SH-SY5Y (cell line): Measurements from ENCODE around the gene GUCY2D.

ENCODE experiments used
- GATA2 ChIP-seq: IDR thresholded peaks from 2 replicates; pipeline ENCODE4 v1.6.1; 2011; ENCODE audit warnings: mild to moderate bottlenecking, low read depth, low read length
- GATA3 ChIP-seq: IDR thresholded peaks from 2 replicates; pipeline ENCODE4 v1.6.1; 2011; ENCODE audit warnings: low read depth, mild to moderate bottlenecking, low read length, moderate library complexity

DNA sequence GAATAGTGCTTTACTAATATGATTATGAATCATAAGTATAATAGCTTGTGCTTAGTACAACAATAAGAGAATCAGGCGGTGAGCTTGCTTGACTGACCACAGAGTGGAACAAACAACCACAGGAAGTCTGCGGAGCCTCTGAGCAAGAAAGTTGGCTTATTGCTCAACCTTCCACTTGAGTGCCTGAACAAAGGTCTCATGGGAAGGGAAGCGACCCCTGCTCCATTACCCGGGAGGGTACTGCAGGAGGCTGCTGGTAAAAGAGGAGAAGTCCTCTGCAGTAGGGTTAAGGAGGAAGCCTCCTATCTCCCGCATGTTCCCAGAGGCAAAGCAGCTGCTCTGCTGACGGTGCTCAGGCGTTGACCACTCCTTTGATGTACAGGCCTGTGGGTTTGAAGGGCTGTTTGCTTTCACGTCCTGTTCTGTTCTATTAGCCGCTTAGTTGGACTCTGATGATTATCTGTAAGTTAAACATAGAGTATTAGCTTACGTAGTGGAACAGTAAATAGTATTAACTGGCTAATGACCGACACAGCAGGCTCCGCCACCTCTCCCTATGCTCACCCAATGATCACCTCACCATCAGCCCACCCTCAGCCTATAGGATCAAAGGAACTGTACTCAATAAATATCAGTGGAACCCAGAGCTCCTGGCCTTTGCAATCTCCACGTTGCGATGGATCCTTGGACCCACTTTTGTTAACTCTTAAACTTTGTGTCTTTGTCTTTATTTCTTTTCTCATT, 54.0 kb downstream of the GUCY2D start:
- TF ChIP-seq GATA2 (no peak), GATA3 (no peak)
